SK-N-MC (cell line): Measurements from ENCODE around the gene TTLL11.

Experiments used
- DNase-seq: peaks from one replicate; pipeline ENCODE4 v3.0.0-alpha.2; 2011; ENCODE audit warnings: low read depth, low spot score
- H3K27ac ChIP-seq: fragments of 200-600 bp; sonication (generic); 2 replicates; pipeline ENCODE4 v1.5.1; 2016; ENCODE audit warnings: mixed run types
- H3K36me3 ChIP-seq: fragments of 200-600 bp; sonication (generic); 2 replicates; pipeline ENCODE4 v1.6.1; 2017; ENCODE audit warnings: antibody characterized with exemption, low read length, mixed read lengths; ENCODE audit not compliant: insufficient read depth
- H3K4me3 ChIP-seq: fragments of 200-600 bp; sonication (generic); 2 replicates; pipeline ENCODE4 v1.5.1; 2016
- H3K9ac ChIP-seq: fragments of 200-600 bp; sonication (generic); 2 replicates; pipeline ENCODE4 v1.8.0; 2017; ENCODE audit warnings: mixed run types, mixed read lengths; ENCODE audit not compliant: insufficient read length
- H3K9me3 ChIP-seq: fragments of 200-600 bp; sonication (generic); 2 replicates; pipeline ENCODE4 v1.6.1; 2017; ENCODE audit warnings: low read depth, mild to moderate bottlenecking, antibody characterized with exemption, low read length, moderate library complexity, mixed read lengths
- EZH2 ChIP-seq: fragments of 200-600 bp; sonication (generic); IDR thresholded peaks from one replicate; pipeline ENCODE4 v1.6.1; 2017; ENCODE audit warnings: antibody characterized with exemption
- FOXP2 ChIP-seq: optimal IDR thresholded peaks from 2 replicates; pipeline ENCODE3; 2011; ENCODE audit warnings: mild to moderate bottlenecking, moderate library complexity; ENCODE audit not compliant: insufficient read depth; ENCODE audit errors: extremely low read length, control extremely low read depth
- POLR2AphosphoS5 ChIP-seq: IDR thresholded peaks from 2 replicates; pipeline ENCODE4 v1.6.1; 2012; ENCODE audit warnings: mild to moderate bottlenecking, low read depth, low read length, borderline replicate concordance

Gene TTLL11

GRCh38 chr9:121776739-121777637 lies 316.1 kb downstream of the TTLL11 start:
- no peak for DNase-seq
- H3K9ac ChIP-seq, result no peak overlapping the region
- peaks cover 61% of the 10 kb centered on the region for H3K36me3 ChIP-seq
- TF ChIP-seq POLR2AphosphoS5, result no peak
- TF ChIP-seq EZH2, result no peak
- TF ChIP-seq FOXP2, result no peak
- peaks cover 4% of the 10 kb centered on the region; the same call in 1 of the 2 replicates for H3K9me3 ChIP-seq
- no peak overlapping the region for H3K4me3 ChIP-seq
- no peak overlapping the region for H3K27ac ChIP-seq

- Histone ChIP-seq H3K9me3 (peaks cover 4% of the 10 kb centered on the region; the same call in 1 of the 2 replicates), H3K4me3 (no peak overlapping the region), H3K36me3 (peaks cover 53% of the 10 kb centered on the region), H3K9ac (no peak overlapping the region), H3K27ac (no peak overlapping the region)
- TF ChIP-seq FOXP2, result no peak
- no peak for TF ChIP-seq EZH2
- TF ChIP-seq POLR2AphosphoS5, result no peak
- no peak for DNase-seq
Observed at GRCh38 chr9:121776001-121776738, 316.9 kb downstream of the TTLL11 start.

GRCh38 chr9:121774715-121775613 lies 318.1 kb downstream of the TTLL11 start:
- Histone ChIP-seq H3K9me3 (peaks cover 4% of the 10 kb centered on the region; the same call in 1 of the 2 replicates), H3K27ac (no peak overlapping the region), H3K9ac (no peak overlapping the region), H3K36me3 (peaks cover 56% of the 10 kb centered on the region), H3K4me3 (no peak overlapping the region)
- DNase-seq, result no peak
- no peak for TF ChIP-seq POLR2AphosphoS5
- TF ChIP-seq FOXP2, result no peak
- no peak for TF ChIP-seq EZH2

GRCh38 chr9:121773954-121774714 lies 319.0 kb downstream of the TTLL11 start:
- Histone ChIP-seq H3K4me3 (no peak overlapping the region), H3K36me3 (peaks cover 65% of the 10 kb centered on the region), H3K9ac (no peak overlapping the region), H3K27ac (no peak overlapping the region), H3K9me3 (peaks cover 4% of the 10 kb centered on the region; the same call in 1 of the 2 replicates)
- DNase-seq, result no peak
- TF ChIP-seq POLR2AphosphoS5 (no peak), FOXP2 (no peak), EZH2 (no peak)

GRCh38 chr9:121773286-121773953 lies 319.7 kb downstream of the TTLL11 start:
- Histone ChIP-seq H3K36me3 (peaks cover 67% of the 10 kb centered on the region), H3K27ac (no peak overlapping the region), H3K9me3 (peaks cover 4% of the 10 kb centered on the region; the same call in 1 of the 2 replicates), H3K4me3 (no peak overlapping the region), H3K9ac (no peak overlapping the region)
- DNase-seq, result no peak
- no peak for TF ChIP-seq FOXP2
- TF ChIP-seq EZH2, result no peak
- TF ChIP-seq POLR2AphosphoS5, result no peak

GRCh38 chr9:121772600-121773285 lies 320.4 kb downstream of the TTLL11 start:
- Histone ChIP-seq H3K36me3 (peaks cover 63% of the 10 kb centered on the region), H3K9me3 (no peaks in the 10 kb centered on the region), H3K27ac (no peak overlapping the region), H3K4me3 (no peak overlapping the region), H3K9ac (no peak overlapping the region)
- DNase-seq, result no peak
- no peak for TF ChIP-seq POLR2AphosphoS5
- no peak for TF ChIP-seq FOXP2
- no peak for TF ChIP-seq EZH2
